Endothelial cell of umbilical vein (primary cell): ENCODE measurements around the gene RASAL2.

Source experiments
- MAX ChIP-seq: IDR thresholded peaks from 2 replicates; pipeline ENCODE4 v1.6.1; 2011; ENCODE audit not compliant: insufficient read depth, insufficient read length
- POLR2A ChIP-seq: IDR thresholded peaks from 2 replicates; pipeline ENCODE4 v1.6.1; 2012; ENCODE audit warnings: low read depth, mild to moderate bottlenecking, control low read depth, low read length

GRCh38 chr1:178064191-178064821 is 29.6 kb upstream of the RASAL2 start:
- TF ChIP-seq MAX (no peak), POLR2A (no peak)
